T-cell (primary cell): ENCODE data around the gene EFNB1. TPM values are rescaled to one million over a fixed set of nuclear protein-coding genes. Genes with fewer than 3 reads are reported as not detected.

Experiments used
- ATAC-seq, 4 experiments: fragments of 200-7000 bp in 3 of 4; fragments of 150-1000 bp in 1 of 4; cut with Tn5 transposase; replicated peaks in 1 of 4; 1 replicate in 3 of 4; 2 replicates in 1 of 4; pipeline ENCODE4 v1.10.0; 2021; ENCODE audit warnings: moderate library complexity in 3 of 4, mild to moderate bottlenecking in 2 of 4, moderate number of reproducible peaks in 1 of 4
- CTCF ChIA-PET, 2 donors: fragments of 300-600 bp; sonication (Branson Sonifier 250); formaldehyde crosslinking; loops; one replicate each; lab custom pipeline; 2022; ENCODE audit warnings: antibody characterized with exemption in 2 of 2; lab: Charles Lee
- POLR2A ChIA-PET, 2 donors: fragments of 300-600 bp; sonication (Branson Sonifier 250); formaldehyde crosslinking; loops; one replicate each; lab custom pipeline; 2022; ENCODE audit warnings: antibody characterized with exemption in 2 of 2; lab: Charles Lee
- DNase-seq, 35 experiments: peaks; one replicate each; pipeline versions ENCODE4 v3.0.0 to v3.0.0-alpha.2; 2013 to 2023
- H3K27ac ChIP-seq: one replicate; pipeline ENCODE4 v1.5.1; 2013; ENCODE audit warnings: low read length
- H3K27me3 ChIP-seq, 2 experiments: replicated peaks in 1 of 2; 1 replicate in 1 of 2; 2 replicates in 1 of 2; pipeline versions ENCODE4 v1.6.1 to v1.7.0; 2013; ENCODE audit warnings: low read length in 1 of 2, mixed read lengths in 1 of 2; ENCODE audit not compliant: control insufficient read depth in 2 of 2, insufficient read depth in 2 of 2; ENCODE audit errors: extremely low read depth in 1 of 2
- H3K36me3 ChIP-seq, 2 donors: 1 replicate in 1 of 2; 2 replicates in 1 of 2; pipeline versions ENCODE4 v1.6.1 to v1.7.0; 2013; ENCODE audit warnings: low read length in 1 of 2; ENCODE audit not compliant: control insufficient read depth in 2 of 2, insufficient read depth in 1 of 2; ENCODE audit errors: extremely low read depth in 1 of 2
- H3K4me1 ChIP-seq, 2 experiments: 1 replicate in 1 of 2; 2 replicates in 1 of 2; pipeline versions ENCODE4 v1.6.1 to v1.7.0; 2013; ENCODE audit warnings: low read length in 2 of 2, mixed read lengths in 1 of 2; ENCODE audit not compliant: insufficient read depth in 2 of 2, control insufficient read depth in 1 of 2; ENCODE audit errors: extremely low read depth in 1 of 2
- H3K4me3 ChIP-seq, 2 donors: 1 replicate in 1 of 2; 2 replicates in 1 of 2; pipeline versions ENCODE4 v1.5.1 to v1.7.0; 2013; ENCODE audit warnings: mild to moderate bottlenecking in 2 of 2, low read length in 1 of 2, moderate library complexity in 1 of 2; ENCODE audit not compliant: control insufficient read depth in 1 of 2; ENCODE audit errors: extremely low read depth in 1 of 2
- H3K9me3 ChIP-seq: 2 replicates; pipeline ENCODE4 v1.7.0; 2013
- H3K27ac Mint-ChIP-seq, 2 donors: one replicate each; pipeline ENCODE4 v1.8.0; 2020 to 2021; ENCODE audit warnings: mild to moderate bottlenecking in 2 of 2, mixed read lengths in 2 of 2
- H3K27me3 Mint-ChIP-seq, 2 donors: one replicate each; pipeline ENCODE4 v1.8.0; 2021 to 2022; ENCODE audit warnings: mixed read lengths in 2 of 2
- H3K36me3 Mint-ChIP-seq: one replicate; pipeline ENCODE4 v1.8.0; 2021; ENCODE audit warnings: mixed read lengths
- H3K4me1 Mint-ChIP-seq, 3 donors: one replicate each; pipeline ENCODE4 v1.8.0; 2020 to 2022; ENCODE audit warnings: mixed read lengths in 3 of 3, mild to moderate bottlenecking in 1 of 3
- H3K4me3 Mint-ChIP-seq, 3 donors: one replicate each; pipeline ENCODE4 v1.8.0; 2020 to 2022; ENCODE audit warnings: mild to moderate bottlenecking in 3 of 3, mixed read lengths in 3 of 3, moderate library complexity in 3 of 3
- H3K9me3 Mint-ChIP-seq, 3 donors: one replicate each; pipeline ENCODE4 v1.8.0; 2020 to 2022; ENCODE audit warnings: mixed read lengths in 3 of 3
- WGBS: methylation state at CpG from one replicate; pipeline ENCODE4 v1.1.5; 2013; ENCODE audit warnings: missing lambda C conversion rate; ENCODE audit not compliant: insufficient coverage; 5-methylcytosine and 5-hydroxymethylcytosine counted together
- total RNA-seq, 35 experiments: library from RNA in 6 of 35; stranded (reverse) in 6 of 35; fragments of 120-200 nt in 1 of 35; gene quantifications; one replicate each; pipeline versions ENCODE4 v1.2.1 to v1.2.4 and lab custom pipeline; 2013 to 2026

The EFNB1 gene
- total RNA-seq, 5 donors from 2014 or later (not counting 1 experiment from before 2014, with no cell fraction given) = 3.9 to 7.8 (median 7.4) TPM

DNA sequence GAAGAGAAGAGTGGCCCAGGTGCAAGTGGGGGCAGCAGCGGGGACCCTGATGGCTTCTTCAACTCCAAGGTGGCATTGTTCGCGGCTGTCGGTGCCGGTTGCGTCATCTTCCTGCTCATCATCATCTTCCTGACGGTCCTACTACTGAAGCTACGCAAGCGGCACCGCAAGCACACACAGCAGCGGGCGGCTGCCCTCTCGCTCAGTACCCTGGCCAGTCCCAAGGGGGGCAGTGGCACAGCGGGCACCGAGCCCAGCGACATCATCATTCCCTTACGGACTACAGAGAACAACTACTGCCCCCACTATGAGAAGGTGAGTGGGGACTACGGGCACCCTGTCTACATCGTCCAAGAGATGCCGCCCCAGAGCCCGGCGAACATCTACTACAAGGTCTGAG, 11.4 kb downstream of the EFNB1 start:
- ChIA-PET CTCF (no interaction called here), POLR2A (no interaction called here)
- H3K36me3 ChIP-seq = peaks cover 3 to 6% of the 10 kb centered on the region in 2 donors
- H3K9me3 ChIP-seq = no peaks in the 10 kb centered on the region
- H3K27me3 Mint-ChIP-seq = no peaks in the 10 kb centered on the region
- peaks cover 7% of the 10 kb centered on the region for H3K36me3 Mint-ChIP-seq
- H3K4me1 Mint-ChIP-seq = peaks cover 0 to 5% (median 4%) of the 10 kb centered on the region in 3 donors
- no peak overlapping the region for H3K27ac ChIP-seq
- H3K27ac Mint-ChIP-seq = no peak overlapping the region
- ATAC-seq = no peak
- H3K4me3 Mint-ChIP-seq = no peak overlapping the region
- H3K4me3 ChIP-seq = no peak overlapping the region
- 100% methylated on average over 2 of the region's 22 CpGs for WGBS
- H3K27me3 ChIP-seq = no peaks in the 10 kb centered on the region
- H3K9me3 Mint-ChIP-seq = no peaks in the 10 kb centered on the region
- DNase-seq = no peak
- no peaks in the 10 kb centered on the region for H3K4me1 ChIP-seq

DNA sequence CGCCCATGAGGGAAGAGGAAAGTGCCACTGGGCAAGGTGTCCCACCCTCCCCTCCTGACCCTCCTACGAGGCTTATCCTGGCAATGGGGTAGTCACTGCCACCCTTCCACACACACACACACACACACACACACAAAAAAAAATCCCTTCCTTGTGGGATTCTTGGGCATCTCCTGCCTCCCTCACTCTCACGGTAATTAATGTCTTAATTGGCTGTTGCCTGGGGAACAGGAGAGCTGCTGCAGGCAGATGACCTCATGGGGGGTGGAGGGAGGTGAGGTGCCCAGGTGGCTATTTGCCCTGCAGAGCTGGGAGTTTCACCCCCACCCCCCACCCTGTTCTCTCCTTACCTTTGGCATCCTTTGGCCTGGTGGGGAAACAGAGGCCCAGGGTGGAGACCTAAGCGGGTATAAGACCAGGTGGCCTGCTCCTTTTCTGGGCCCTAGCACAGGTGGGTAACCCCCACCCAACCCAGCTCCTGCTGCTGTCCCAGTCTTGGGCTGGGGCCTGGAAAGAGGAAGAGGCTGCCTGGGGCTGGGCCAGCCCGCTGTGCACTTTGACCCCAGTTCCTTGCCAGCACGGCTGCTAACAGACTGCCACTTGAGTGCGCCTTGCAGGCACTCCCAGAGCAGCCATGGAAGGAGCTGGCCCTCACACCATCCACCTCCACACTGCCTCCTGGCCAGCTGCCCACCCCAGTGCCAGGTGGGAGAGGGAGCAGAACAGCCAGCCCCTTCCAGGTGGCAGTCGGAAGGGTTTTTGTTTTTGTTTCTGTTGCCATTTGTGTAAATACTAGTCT, 12.6 kb downstream of the EFNB1 start:
- ATAC-seq (no peak), DNase-seq (no peak)
- H3K4me3 Mint-ChIP-seq = no peak overlapping the region
- no peak overlapping the region for H3K27ac ChIP-seq
- H3K4me3 ChIP-seq = no peak overlapping the region
- H3K36me3 ChIP-seq = peaks cover 3 to 6% of the 10 kb centered on the region in 2 donors
- no peaks in the 10 kb centered on the region for H3K27me3 Mint-ChIP-seq
- ChIA-PET CTCF (no interaction called here), POLR2A (no interaction called here)
- no peaks in the 10 kb centered on the region for H3K27me3 ChIP-seq
- 100% methylated on average over 1 of the region's 8 CpGs for WGBS
- no peaks in the 10 kb centered on the region for H3K9me3 ChIP-seq
- H3K27ac Mint-ChIP-seq = no peak overlapping the region
- no peaks in the 10 kb centered on the region for H3K9me3 Mint-ChIP-seq
- H3K4me1 ChIP-seq = no peaks in the 10 kb centered on the region
- H3K36me3 Mint-ChIP-seq = peaks cover 7% of the 10 kb centered on the region
- peaks cover 0 to 5% (median 4%) of the 10 kb centered on the region in 3 donors for H3K4me1 Mint-ChIP-seq

DNA sequence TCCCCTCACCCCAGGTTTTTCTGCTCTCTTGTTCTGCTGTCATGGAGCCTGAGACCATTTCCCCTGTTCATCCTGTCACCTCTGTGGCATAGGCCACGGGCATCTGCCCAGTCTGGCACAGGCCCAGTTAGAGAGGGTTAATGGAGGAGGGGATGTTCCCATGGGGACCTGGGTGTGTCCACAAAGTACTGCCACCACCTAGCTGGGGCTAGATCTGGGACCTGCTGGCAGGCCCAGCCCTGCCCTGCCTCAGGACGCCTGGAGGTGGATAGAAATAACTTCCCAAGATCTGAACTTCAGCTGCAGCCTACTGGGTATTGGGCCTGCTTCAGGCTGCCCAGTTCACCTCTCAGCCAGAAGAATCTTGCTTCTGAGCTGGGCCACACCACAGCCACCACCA, 13.5 kb downstream of the EFNB1 start:
- ChIA-PET POLR2A (no interaction called here), CTCF (no interaction called here)
- WGBS = no CpG with 5 or more reads among the region's 2 CpGs
- Mint-ChIP-seq H3K4me1 (no peaks in the 10 kb centered on the region), H3K27ac (no peak overlapping the region), H3K27me3 (no peaks in the 10 kb centered on the region), H3K36me3 (peaks cover 4% of the 10 kb centered on the region), H3K9me3 (no peaks in the 10 kb centered on the region), H3K4me3 (no peak overlapping the region)
- Histone ChIP-seq H3K36me3 (peaks cover 3 to 6% of the 10 kb centered on the region in 2 donors), H3K4me1 (no peaks in the 10 kb centered on the region), H3K27ac (no peak overlapping the region), H3K27me3 (no peaks in the 10 kb centered on the region), H3K4me3 (no peak overlapping the region), H3K9me3 (no peaks in the 10 kb centered on the region)
- ATAC-seq (no peak), DNase-seq (no peak)

DNA sequence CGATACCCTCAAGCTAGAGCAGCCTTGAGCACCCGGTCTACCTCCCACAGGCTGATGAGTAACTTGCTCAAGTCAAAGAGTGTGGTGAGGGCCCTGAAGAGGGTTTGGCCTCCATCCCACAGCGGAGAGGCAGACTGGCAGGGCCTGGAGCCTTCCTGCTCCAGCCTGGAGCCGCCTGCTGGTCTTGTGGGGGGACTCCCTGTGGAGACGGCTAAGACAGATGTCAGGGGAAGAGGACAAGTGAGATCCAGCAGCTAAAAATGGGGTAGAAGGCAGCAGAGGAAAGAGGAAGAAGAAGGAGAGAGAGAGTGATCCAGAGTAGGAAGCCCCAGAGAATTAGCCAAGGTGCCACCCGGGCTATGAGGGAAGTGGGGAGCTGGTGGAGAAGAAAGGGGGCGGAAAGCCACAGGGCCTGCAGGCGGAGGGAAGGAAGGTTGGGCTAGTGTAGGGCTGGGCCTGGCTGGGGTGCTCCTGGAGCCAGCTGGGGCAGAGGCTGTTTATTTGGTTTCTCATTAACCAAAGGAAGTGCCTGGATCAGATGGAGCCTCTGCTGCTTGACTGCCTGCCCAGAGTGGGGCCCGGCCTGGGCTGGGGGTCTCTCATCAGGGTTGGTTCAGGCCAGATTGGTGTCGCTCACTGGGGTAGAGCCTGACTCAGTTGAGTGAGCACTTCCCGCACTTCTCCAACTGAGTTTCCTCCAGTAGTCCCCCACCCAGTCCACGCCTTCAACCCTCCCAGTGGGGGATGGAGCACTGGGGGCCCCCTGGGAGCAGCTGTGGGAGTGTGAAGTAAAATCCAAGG, 14.2 kb downstream of the EFNB1 start:
- ChIA-PET POLR2A (no interaction called here), CTCF (no interaction called here)
- no peaks in the 10 kb centered on the region for H3K9me3 ChIP-seq
- H3K4me1 ChIP-seq = no peaks in the 10 kb centered on the region
- Mint-ChIP-seq H3K36me3 (peaks cover 4% of the 10 kb centered on the region), H3K9me3 (no peaks in the 10 kb centered on the region), H3K27ac (no peak overlapping the region), H3K27me3 (no peaks in the 10 kb centered on the region), H3K4me1 (no peaks in the 10 kb centered on the region), H3K4me3 (no peak overlapping the region)
- peaks cover 3 to 6% of the 10 kb centered on the region in 2 donors for H3K36me3 ChIP-seq
- no peaks in the 10 kb centered on the region for H3K27me3 ChIP-seq
- no peak overlapping the region for H3K4me3 ChIP-seq
- WGBS = 100% methylated on average over 1 of the region's 12 CpGs
- DNase-seq (no peak), ATAC-seq (no peak)
- H3K27ac ChIP-seq = no peak overlapping the region

DNA sequence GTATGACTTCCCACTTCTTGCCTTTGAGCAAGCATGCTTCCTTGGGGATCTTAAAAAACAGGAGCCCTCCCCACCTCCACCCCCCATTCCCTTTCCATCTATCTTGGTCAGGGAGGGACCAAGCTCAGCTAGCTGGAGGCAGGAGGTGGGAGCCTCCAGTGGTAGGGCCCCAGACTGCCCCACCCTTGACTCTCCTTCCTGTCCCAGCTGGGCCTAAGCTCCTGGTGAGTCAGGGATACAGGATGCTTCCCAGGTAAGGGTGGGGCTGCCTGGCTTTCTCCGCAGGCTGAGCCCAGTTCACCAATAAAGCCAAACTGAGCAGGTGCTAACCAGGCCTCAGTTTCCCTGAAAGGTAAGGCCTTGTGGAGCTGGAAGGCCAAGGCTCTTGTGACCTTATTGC, 15.2 kb downstream of the EFNB1 start:
- peaks cover 3 to 6% of the 10 kb centered on the region in 2 donors for H3K36me3 ChIP-seq
- no peaks in the 10 kb centered on the region for H3K27me3 ChIP-seq
- no peak overlapping the region for H3K4me3 ChIP-seq
- no peaks in the 10 kb centered on the region for H3K4me1 ChIP-seq
- Mint-ChIP-seq H3K27me3 (no peaks in the 10 kb centered on the region), H3K36me3 (no peaks in the 10 kb centered on the region), H3K9me3 (no peaks in the 10 kb centered on the region), H3K4me3 (no peak overlapping the region), H3K4me1 (no peaks in the 10 kb centered on the region), H3K27ac (no peak overlapping the region)
- H3K9me3 ChIP-seq = no peaks in the 10 kb centered on the region
- no peak for ATAC-seq
- H3K27ac ChIP-seq = no peak overlapping the region
- ChIA-PET CTCF (interaction anchor here in 1 of 2 donors (0.8 kb wide), 1 partner anchor 15 kb away, joined by 3 read pairs; the partner anchor contains the start of gene EFNB1), POLR2A (no interaction called here)
- no peak for DNase-seq
- WGBS = 83% methylated on average over 1 of the region's 1 CpG

DNA sequence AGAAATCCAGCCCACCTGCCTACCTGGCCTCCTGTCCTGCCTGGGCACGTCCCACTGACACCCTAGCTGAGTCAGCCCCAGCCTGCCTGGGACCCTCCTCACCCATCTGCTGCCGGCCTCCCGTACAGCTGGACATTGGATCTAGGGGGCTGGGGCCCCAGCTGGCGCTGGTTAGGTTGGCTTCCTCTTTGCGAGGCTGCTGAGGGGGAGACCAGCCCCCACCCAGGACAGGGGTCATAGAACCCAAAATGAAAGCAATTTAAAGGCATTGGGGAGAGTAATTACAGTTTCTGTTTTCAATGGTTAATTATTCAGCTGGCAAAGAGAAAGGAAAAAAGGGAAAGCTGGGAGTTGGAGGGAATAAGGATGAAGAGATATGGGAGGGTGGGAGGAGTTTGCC, 15.8 kb downstream of the EFNB1 start:
- ATAC-seq = no peak
- H3K4me3 Mint-ChIP-seq = no peak overlapping the region
- H3K27ac Mint-ChIP-seq = no peak overlapping the region
- Histone ChIP-seq H3K9me3 (no peaks in the 10 kb centered on the region), H3K4me1 (no peaks in the 10 kb centered on the region), H3K4me3 (no peak overlapping the region), H3K27me3 (no peaks in the 10 kb centered on the region), H3K27ac (no peak overlapping the region), H3K36me3 (peaks cover 1 to 5% of the 10 kb centered on the region in 2 donors)
- CTCF ChIA-PET = interaction anchor here in 1 of 2 donors (0.8 kb wide), 1 partner anchor 16 kb away, joined by 3 read pairs; the partner anchor contains the start of gene EFNB1
- no peaks in the 10 kb centered on the region for H3K36me3 Mint-ChIP-seq
- WGBS = 80% methylated on average over 4 of the region's 5 CpGs
- POLR2A ChIA-PET = interaction anchor here in 1 of 2 donors (0.5 kb wide), 1 partner anchor 533 kb away, joined by 5 read pairs; no protein-coding TSS in a partner anchor
- H3K27me3 Mint-ChIP-seq = no peaks in the 10 kb centered on the region
- no peaks in the 10 kb centered on the region for H3K9me3 Mint-ChIP-seq
- no peak for DNase-seq
- H3K4me1 Mint-ChIP-seq = no peaks in the 10 kb centered on the region
